Peyer's patch (tissue), 4 donors: ENCODE results near the gene AQP10.

Source experiments
- CTCF ChIP-seq, 6 experiments: fragments of 450-650 bp in 4 of 6; fragments of 200-600 bp in 2 of 6; sonication (generic) in 1 of 6; IDR thresholded peaks; one replicate each; pipeline ENCODE4 v1.5.1; 2017 to 2019; ENCODE audit warnings: antibody characterized with exemption in 6 of 6, mild to moderate bottlenecking in 3 of 6, moderate library complexity in 1 of 6
- POLR2A ChIP-seq, 2 donors: fragments of 450-650 bp; IDR thresholded peaks; one replicate each; pipeline ENCODE4 v1.5.1; 2017; ENCODE audit warnings: antibody characterized with exemption in 2 of 2, mild to moderate bottlenecking in 2 of 2, moderate library complexity in 2 of 2

GRCh38 chr1:154350383-154350782, 29.5 kb downstream of the AQP10 start:
- TF ChIP-seq CTCF (IDR thresholded peaks at IDR 0.05) = no peak
- no peak for TF ChIP-seq POLR2A (IDR thresholded peaks at IDR 0.05)
